ENCODE results near the gene LAMTOR4.

Gene LAMTOR4

DNA sequence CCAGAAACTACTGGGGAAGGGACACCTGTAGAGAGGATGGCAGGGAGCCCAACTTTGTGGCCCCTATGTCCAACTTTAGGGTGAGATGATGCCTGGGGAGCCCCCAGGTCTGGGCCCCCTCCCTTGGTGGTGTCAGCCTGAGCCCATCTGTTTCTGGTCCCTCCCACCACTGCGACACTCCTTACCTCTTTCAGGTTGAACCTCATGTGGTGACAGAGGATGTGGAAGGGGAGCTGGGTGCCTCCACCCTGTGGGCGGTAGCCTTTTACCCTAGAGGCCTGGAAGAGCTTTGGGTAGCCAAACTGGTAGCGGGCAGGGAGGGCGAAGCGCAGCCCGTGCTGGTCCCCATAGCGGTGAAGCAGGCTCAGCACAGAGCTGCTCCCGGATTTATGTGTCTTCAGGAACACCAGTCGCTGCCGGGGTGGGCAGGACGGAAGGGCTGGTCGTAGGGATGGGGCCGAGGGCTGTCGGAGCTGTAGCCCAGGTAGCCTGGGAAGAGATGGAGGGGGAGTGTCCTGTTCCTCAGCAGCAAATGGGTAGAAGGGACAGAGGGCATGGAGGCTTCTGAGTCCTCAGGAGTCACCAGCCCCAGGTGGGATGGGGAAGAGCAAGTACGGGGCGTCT is 17.7 kb downstream of the LAMTOR4 start:
- no peak overlapping the region for H3K4me3 ChIP-seq (replicated peaks in 1 of 2; ENCODE audit: low read depth in 2 of 2, low read length in 2 of 2)
- TF ChIP-seq, protein P1, sequence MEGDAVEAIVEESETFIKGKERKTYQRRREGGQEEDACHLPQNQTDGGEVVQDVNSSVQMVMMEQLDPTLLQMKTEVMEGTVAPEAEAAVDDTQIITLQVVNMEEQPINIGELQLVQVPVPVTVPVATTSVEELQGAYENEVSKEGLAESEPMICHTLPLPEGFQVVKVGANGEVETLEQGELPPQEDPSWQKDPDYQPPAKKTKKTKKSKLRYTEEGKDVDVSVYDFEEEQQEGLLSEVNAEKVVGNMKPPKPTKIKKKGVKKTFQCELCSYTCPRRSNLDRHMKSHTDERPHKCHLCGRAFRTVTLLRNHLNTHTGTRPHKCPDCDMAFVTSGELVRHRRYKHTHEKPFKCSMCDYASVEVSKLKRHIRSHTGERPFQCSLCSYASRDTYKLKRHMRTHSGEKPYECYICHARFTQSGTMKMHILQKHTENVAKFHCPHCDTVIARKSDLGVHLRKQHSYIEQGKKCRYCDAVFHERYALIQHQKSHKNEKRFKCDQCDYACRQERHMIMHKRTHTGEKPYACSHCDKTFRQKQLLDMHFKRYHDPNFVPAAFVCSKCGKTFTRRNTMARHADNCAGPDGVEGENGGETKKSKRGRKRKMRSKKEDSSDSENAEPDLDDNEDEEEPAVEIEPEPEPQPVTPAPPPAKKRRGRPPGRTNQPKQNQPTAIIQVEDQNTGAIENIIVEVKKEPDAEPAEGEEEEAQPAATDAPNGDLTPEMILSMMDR (IDR thresholded peaks at IDR 0.05; ENCODE audit: low read depth, low read length): no peak
- no peak for DNase-seq (ENCODE audit: low read depth in 2 of 2)

DNA sequence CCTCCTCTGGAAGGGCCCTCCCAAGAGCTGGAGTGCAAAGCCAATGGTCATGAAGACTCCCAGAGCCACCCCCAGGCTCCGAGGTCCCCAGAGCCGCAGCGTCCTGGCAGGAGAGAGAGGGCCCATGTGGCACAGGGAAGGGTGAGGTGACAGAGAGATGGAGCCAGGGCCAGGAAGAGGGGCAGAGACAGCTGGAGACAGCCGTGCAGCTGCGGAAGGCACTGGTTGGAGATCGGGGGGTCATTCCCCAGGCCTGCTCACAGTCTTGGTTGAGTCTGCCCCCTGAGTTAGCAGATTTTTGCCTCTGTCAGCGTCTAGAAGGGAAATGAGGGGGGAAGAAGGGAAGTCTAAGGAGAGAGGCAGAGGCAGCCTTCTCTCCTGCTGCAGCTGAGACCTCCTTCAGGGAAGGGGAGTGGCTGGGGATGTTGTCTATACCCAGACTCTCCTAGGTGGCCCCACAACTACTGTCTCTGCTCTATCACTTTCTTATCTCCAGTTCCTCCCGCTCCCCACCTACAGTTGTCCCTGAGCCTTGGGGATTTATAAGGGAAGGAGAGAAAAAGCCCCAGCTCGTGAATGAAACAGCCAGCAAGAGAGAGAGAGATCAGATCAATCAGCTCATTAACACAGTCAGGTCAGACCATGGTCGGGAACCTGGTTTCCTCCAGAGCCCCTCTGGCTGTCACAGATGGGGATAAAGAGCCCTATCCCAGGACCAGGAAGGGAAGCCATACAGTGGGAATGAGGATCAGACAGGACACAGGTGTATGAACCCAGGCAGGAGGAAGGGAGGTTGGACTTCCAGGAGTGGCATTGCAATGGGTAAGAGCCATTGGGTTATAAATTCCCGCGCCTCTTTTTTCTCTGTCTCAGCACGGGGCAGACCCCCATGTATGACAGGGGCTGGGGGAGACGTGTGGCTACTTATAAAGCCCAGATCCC is 18.5 kb downstream of the LAMTOR4 start:
- H3K4me3 ChIP-seq (replicated peaks in 1 of 2; ENCODE audit: low read depth in 2 of 2, low read length in 2 of 2): peak overlapping the region in 1 of 2 donors; percentile 49
- TF ChIP-seq, protein P1 (IDR thresholded peaks at IDR 0.05; ENCODE audit: low read depth, low read length): no peak
- DNase-seq (ENCODE audit: low read depth in 2 of 2): no peak

DNA sequence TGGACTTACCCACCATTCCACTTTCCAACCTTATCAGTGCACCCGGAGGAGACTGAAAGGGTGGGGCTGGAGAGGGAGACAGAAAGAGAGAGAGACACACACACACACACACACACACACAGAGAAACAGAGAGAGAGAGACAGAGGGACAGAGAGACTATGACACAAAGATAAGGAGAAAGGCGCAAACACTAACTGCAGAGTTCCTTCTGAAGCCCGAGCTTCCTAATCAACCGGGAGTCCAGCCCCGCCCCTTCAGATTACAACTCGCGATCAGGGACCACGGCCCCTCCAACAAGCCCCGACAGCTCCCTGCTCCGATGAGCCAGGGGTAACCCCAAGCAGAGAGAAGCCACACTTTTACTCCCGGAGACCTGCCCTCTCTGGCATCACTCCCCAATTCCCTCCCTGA is 19.2 kb downstream of the LAMTOR4 start:
- TF ChIP-seq, protein P1 (IDR thresholded peaks at IDR 0.05; ENCODE audit: low read depth, low read length): no peak
- peak overlapping the region; percentile 36 to 49 for H3K4me3 ChIP-seq (replicated peaks in 1 of 2; ENCODE audit: low read depth in 2 of 2, low read length in 2 of 2)
- DNase-seq (ENCODE audit: low read depth in 2 of 2): peak in 1 of 2 donors; percentile 24

DNA sequence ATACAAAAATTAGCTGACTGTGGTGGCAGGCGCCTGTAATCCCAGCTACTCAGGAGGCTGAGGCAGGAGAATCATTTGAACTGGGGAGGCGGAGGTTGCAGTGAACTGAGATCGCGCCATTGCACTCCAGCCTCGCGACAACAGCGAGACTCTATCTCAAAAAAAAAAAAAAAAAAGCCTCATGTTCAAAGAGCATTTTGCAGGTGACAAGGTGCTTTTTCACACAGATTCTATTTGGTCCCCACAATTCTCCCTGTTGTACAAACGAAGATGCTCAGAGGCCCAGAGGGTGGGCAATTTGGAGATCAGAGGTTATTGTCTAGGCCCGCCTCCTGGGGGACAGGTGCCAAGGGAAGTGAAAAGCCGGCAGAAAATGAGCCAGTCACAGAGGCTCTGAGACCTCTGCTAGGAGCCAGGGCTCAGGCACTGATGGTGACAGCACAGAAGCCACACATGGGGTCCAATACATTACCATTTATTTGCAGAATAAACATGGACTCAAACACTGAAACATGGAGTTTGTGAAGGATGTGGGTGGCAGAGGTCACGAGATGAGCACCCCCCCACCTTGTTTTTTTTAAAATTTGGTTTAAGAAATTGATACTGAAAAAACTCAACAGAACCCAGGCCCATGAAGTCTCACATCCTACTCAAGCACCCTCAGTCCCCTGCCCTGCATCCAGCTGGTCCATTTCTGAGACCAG is 20.6 kb downstream of the LAMTOR4 start:
- DNase-seq (ENCODE audit: low read depth in 2 of 2): no peak
- no peak overlapping the region for H3K4me3 ChIP-seq (replicated peaks in 1 of 2; ENCODE audit: low read depth in 2 of 2, low read length in 2 of 2)
- TF ChIP-seq, protein P1 (IDR thresholded peaks at IDR 0.05; ENCODE audit: low read depth, low read length): no peak

DNA sequence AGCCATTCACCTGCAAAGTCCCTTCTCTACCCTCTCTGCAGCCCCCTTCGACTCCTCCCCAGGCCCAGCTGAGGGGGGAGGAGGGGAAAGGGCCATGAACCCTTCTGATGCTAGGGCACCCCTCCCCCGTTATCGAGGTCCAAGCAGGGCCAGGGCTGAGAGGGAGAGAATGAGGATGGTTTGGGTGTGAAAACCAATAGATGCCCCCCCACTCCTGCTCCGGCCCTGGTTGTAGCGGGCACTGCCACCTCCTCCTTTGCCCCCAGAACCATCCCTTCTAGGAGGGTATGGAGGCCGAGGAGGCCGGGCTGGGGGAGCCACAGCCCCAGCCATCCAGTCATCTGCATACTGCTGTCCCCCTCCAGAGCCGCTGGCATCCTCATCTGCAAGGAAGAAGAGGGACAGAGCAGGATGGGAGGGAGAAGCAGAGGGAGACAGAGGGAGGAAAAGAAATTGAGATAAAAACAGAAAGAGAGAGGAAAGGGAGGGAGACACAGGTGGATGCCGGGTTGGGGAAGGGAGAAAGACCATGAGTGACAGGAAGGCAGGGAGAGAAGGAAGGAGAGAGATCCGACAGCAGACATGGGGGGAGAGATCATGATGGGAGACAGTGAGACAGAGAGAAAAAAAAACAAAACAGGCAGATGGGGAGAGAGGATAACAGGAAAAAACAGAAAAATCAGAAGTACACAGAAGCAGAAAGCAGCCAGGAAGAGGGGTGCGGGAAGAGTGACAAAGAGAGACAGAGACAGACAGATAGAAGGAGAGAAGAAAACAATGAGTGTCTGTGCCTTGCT is 21.6 kb downstream of the LAMTOR4 start:
- TF ChIP-seq, protein P1 (IDR thresholded peaks at IDR 0.05; ENCODE audit: low read depth, low read length): no peak
- no peak for DNase-seq (ENCODE audit: low read depth in 2 of 2)
- H3K4me3 ChIP-seq (replicated peaks in 1 of 2; ENCODE audit: low read depth in 2 of 2, low read length in 2 of 2): no peak overlapping the region

DNA sequence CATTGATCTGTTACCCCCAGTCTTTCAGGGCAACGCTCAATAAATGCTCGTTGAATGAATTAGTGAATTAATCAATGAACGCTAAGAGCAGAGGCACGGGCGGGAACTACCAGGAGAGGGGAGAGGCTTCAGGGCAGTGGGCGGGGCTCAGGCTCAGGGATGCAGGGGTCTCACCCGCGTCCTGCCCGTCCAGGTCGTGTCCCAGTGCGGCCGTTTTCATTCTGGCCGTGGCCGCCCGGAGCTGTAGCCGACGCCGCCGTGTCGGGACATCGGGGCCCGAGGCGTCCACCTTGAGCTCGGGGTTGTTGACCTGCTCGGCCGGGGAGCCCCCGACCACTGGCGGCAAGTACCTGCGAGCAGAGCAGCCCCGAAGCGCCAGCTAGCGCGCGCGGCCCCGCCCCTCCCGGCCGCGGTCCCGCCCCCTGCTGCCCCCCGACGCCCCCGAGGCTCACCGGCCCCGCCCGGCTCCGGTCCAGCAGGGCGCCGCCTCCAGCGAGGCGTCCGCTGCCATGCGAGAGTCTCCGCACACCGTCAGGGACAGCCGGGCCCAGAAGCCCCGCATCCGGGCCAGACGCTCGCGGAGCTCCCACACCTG is 22.5 kb downstream of the LAMTOR4 start:
- TF ChIP-seq, protein P1 (IDR thresholded peaks at IDR 0.05; ENCODE audit: low read depth, low read length): no peak
- DNase-seq (ENCODE audit: low read depth in 2 of 2): no peak
- peak overlapping the region; percentile 21 to 27 for H3K4me3 ChIP-seq (replicated peaks in 1 of 2; ENCODE audit: low read depth in 2 of 2, low read length in 2 of 2)

Measured in cardiac fibroblast (primary cell).